Stimulated activated naive CD8-positive, alpha-beta T cell treated with anti-CD3 and anti-CD28 coated beads, Interleukin-15, amount 100 ng/mL, for 72 hours (primary cell): Measurements from ENCODE around the gene ZNF341.

ENCODE experiments used
- ATAC-seq: fragments of 150-1000 bp; cut with Tn5 transposase; 2 replicates; pipeline ENCODE4 v1.10.0; 2021; ENCODE audit warnings: mild to moderate bottlenecking, moderate library complexity
- DNase-seq, 2 donors: peaks; one replicate each; pipeline ENCODE4 v3.0.0; 2021 to 2022
- H3K27ac Mint-ChIP-seq, 2 donors: one replicate each; pipeline ENCODE4 v1.8.0; 2022; ENCODE audit warnings: mild to moderate bottlenecking in 2 of 2, mixed read lengths in 2 of 2, moderate library complexity in 2 of 2
- H3K27me3 Mint-ChIP-seq: one replicate; pipeline ENCODE4 v1.8.0; 2022; ENCODE audit warnings: mixed read lengths
- H3K4me1 Mint-ChIP-seq: one replicate; pipeline ENCODE4 v1.8.0; 2022; ENCODE audit warnings: mild to moderate bottlenecking, mixed read lengths
- H3K4me3 Mint-ChIP-seq, 2 donors: one replicate each; pipeline ENCODE4 v1.8.0; 2022; ENCODE audit warnings: mild to moderate bottlenecking in 2 of 2, mixed read lengths in 2 of 2, moderate library complexity in 1 of 2
- H3K9me3 Mint-ChIP-seq, 2 donors: one replicate each; pipeline ENCODE4 v1.8.0; 2022; ENCODE audit warnings: mixed read lengths in 2 of 2

The ZNF341 gene

GRCh38 chr20:33841436-33841799, 109.6 kb downstream of the ZNF341 start:
- no peaks in the 10 kb centered on the region for H3K27me3 Mint-ChIP-seq
- ATAC-seq (no peak), DNase-seq (no peak)
- no peak overlapping the region for H3K4me3 Mint-ChIP-seq
- H3K9me3 Mint-ChIP-seq, result no peaks in the 10 kb centered on the region
- peaks cover 97% of the 10 kb centered on the region for H3K4me1 Mint-ChIP-seq
- H3K27ac Mint-ChIP-seq, result no peak overlapping the region
